GM23338 (cell line): ENCODE results near the gene RSL24D1. TPM values are rescaled to one million over a fixed set of nuclear protein-coding genes. Genes with fewer than 3 reads are reported as not detected.

Source experiments
- ATAC-seq: fragments of 200-7000 bp; cut with Tn5 transposase; 3 replicates; pipeline ENCODE4 v1.9.1; 2020
- DNase-seq: peaks from one replicate; pipeline ENCODE4 v3.0.0-alpha.2; 2015; ENCODE audit warnings: low spot score
- H2AFZ ChIP-seq: fragments of 200-600 bp; sonication (generic); 2 replicates; pipeline ENCODE4 v1.8.0; 2016; ENCODE audit warnings: antibody characterized with exemption, mild to moderate bottlenecking, moderate library complexity
- H3F3A ChIP-seq: fragments of 200-600 bp; sonication (generic); replicated peaks from 2 replicates; pipeline ENCODE4 v1.8.0; 2017; ENCODE audit warnings: antibody characterized with exemption, mixed run types, low read depth
- H3K27ac ChIP-seq: fragments of 200-600 bp; sonication (generic); 2 replicates; pipeline ENCODE4 v1.6.1; 2016; ENCODE audit warnings: low read depth
- H3K27me3 ChIP-seq: fragments of 200-600 bp; sonication (generic); 2 replicates; pipeline ENCODE4 v1.8.0; 2016; ENCODE audit warnings: mild to moderate bottlenecking, mixed run types, moderate library complexity; ENCODE audit not compliant: insufficient read depth
- H3K36me3 ChIP-seq: fragments of 200-600 bp; sonication (generic); 2 replicates; pipeline ENCODE4 v1.8.0; 2016; ENCODE audit warnings: mild to moderate bottlenecking; ENCODE audit not compliant: insufficient read depth
- H3K4me1 ChIP-seq: fragments of 200-600 bp; sonication (generic); 2 replicates; pipeline ENCODE4 v1.8.0; 2016; ENCODE audit warnings: mild to moderate bottlenecking, moderate library complexity; ENCODE audit not compliant: insufficient read depth
- H3K4me2 ChIP-seq: fragments of 200-600 bp; sonication (generic); 2 replicates; pipeline ENCODE4 v1.7.1; 2017; ENCODE audit warnings: mixed run types
- H3K4me3 ChIP-seq: fragments of 200-600 bp; sonication (generic); 2 replicates; pipeline ENCODE4 v1.6.1; 2016; ENCODE audit warnings: mixed run types
- H3K79me2 ChIP-seq: fragments of 200-600 bp; sonication (generic); replicated peaks from 2 replicates; pipeline ENCODE4 v1.8.0; 2017; ENCODE audit warnings: mild to moderate bottlenecking; ENCODE audit not compliant: insufficient read depth
- H3K9me2 ChIP-seq: fragments of 200-600 bp; sonication (generic); 2 replicates; pipeline ENCODE4 v1.8.0; 2017; ENCODE audit not compliant: insufficient read depth
- H4K20me1 ChIP-seq: fragments of 200-600 bp; sonication (generic); replicated peaks from 2 replicates; pipeline ENCODE4 v1.8.0; 2017; ENCODE audit warnings: mild to moderate bottlenecking; ENCODE audit not compliant: insufficient read depth
- H3K27ac Mint-ChIP-seq: 2 replicates; pipeline ENCODE4 v1.8.0; 2020; ENCODE audit warnings: inconsistent platforms, mild to moderate bottlenecking, moderate library complexity, mixed read lengths
- H3K27me3 Mint-ChIP-seq: 3 replicates; pipeline ENCODE4 v1.8.0; 2022; ENCODE audit warnings: low read depth, mild to moderate bottlenecking, moderate library complexity, mixed read lengths, inconsistent platforms; ENCODE audit not compliant: insufficient read depth, poor library complexity
- H3K36me3 Mint-ChIP-seq: 3 replicates; pipeline ENCODE4 v1.8.0; 2021; ENCODE audit warnings: low read depth, mild to moderate bottlenecking, inconsistent platforms, moderate library complexity, mixed read lengths
- H3K4me1 Mint-ChIP-seq: 3 replicates; pipeline ENCODE4 v1.8.0; 2020; ENCODE audit warnings: mild to moderate bottlenecking, inconsistent platforms, mixed read lengths
- H3K4me3 Mint-ChIP-seq: 3 replicates; pipeline ENCODE4 v1.8.0; 2021; ENCODE audit warnings: moderate library complexity, mild to moderate bottlenecking, inconsistent platforms, mixed read lengths
- H3K9me3 Mint-ChIP-seq: 3 replicates; pipeline ENCODE4 v1.8.0; 2020; ENCODE audit warnings: moderate library complexity, mild to moderate bottlenecking, inconsistent platforms, mixed read lengths
- CREB1 ChIP-seq: fragments of 250-450 bp; sonication (Bioruptor Pico); IDR thresholded peaks from 2 replicates; pipeline ENCODE4 v1.5.0; 2020; ENCODE audit warnings: low read depth, mild to moderate bottlenecking, moderate library complexity
- CTCF ChIP-seq, 2 experiments: fragments of 200-600 bp in 1 of 2; sonication (generic) in 1 of 2; conservative IDR thresholded peaks; 2 replicates each; pipeline versions ENCODE4 v1.5.1 to v1.6.1; 2016 to 2017; ENCODE audit warnings: antibody characterized with exemption in 2 of 2, low read depth in 2 of 2, mild to moderate bottlenecking in 2 of 2, moderate library complexity in 1 of 2
- ETS1 ChIP-seq: IDR thresholded peaks from 2 replicates; pipeline ENCODE4 v1.6.1; 2016; ENCODE audit warnings: antibody characterized with exemption
- EZH2phosphoT487 ChIP-seq: fragments of 200-600 bp; sonication (generic); IDR thresholded peaks from one replicate; pipeline ENCODE4 v1.8.1; 2018; ENCODE audit warnings: antibody characterized with exemption; ENCODE audit not compliant: unreplicated experiment
- JUNB ChIP-seq: IDR thresholded peaks from one replicate; pipeline ENCODE4 v1.6.1; 2016; ENCODE audit warnings: antibody characterized with exemption; ENCODE audit not compliant: unreplicated experiment
- NANOG ChIP-seq: IDR thresholded peaks from 2 replicates; pipeline ENCODE4 v1.6.1; 2016; ENCODE audit warnings: antibody characterized with exemption, borderline replicate concordance
- POLR2AphosphoS5 ChIP-seq: IDR thresholded peaks from 2 replicates; pipeline ENCODE4 v1.6.1; 2016; ENCODE audit warnings: antibody characterized with exemption, low read depth
- STAT1 ChIP-seq: IDR thresholded peaks from one replicate; pipeline ENCODE4 v1.6.1; 2016; ENCODE audit warnings: antibody characterized with exemption; ENCODE audit not compliant: unreplicated experiment
- ZNF114 ChIP-seq: fragments of 250-450 bp; sonication (Bioruptor Pico); IDR thresholded peaks from 2 replicates; pipeline ENCODE4 v1.5.0; 2020; ENCODE audit warnings: mild to moderate bottlenecking, moderate library complexity
- ZNF331 ChIP-seq: fragments of 250-450 bp; sonication (Bioruptor Pico); IDR thresholded peaks from 2 replicates; pipeline ENCODE4 v1.5.0; 2020; ENCODE audit warnings: low read depth, mild to moderate bottlenecking, moderate library complexity
- polyA plus RNA-seq: library from polyadenylated mRNA; unstranded; fragments of >200 nt; fragmentation: Nextera tagmentation; extraction: Ambion mirVana; gene quantifications from 2 replicates; pipeline ENCODE4 v1.2.1, GENCODE V29; 2016
- total RNA-seq: library from RNA; depleted of rRNA; stranded (reverse); fragments of >200 nt; shearing (Covaris generic); gene quantifications from 2 replicates; pipeline ENCODE4 v1.2.3, GENCODE V29; 2014

The RSL24D1 gene
- total and polyA plus RNA-seq, 2 experiments from 2014 or later, result 125 to 201 TPM

- H3K4me3 Mint-ChIP-seq, result no peak overlapping the region
- H3K27ac Mint-ChIP-seq, result no peak overlapping the region
- Histone ChIP-seq H3K27me3 (no peaks in the 10 kb centered on the region), H3K79me2 (no peaks in the 10 kb centered on the region), H2AFZ (no peak overlapping the region), H3K9me2 (no peaks in the 10 kb centered on the region), H4K20me1 (no peaks in the 10 kb centered on the region), H3K4me3 (no peak overlapping the region), H3K4me1 (0 out of 2 replicates have a peak, but pooled peaks cover 3% of the 10 kb centered on the region), H3K36me3 (no peaks in the 10 kb centered on the region), H3K27ac (no peak overlapping the region), H3K4me2 (no peak overlapping the region), H3F3A (no peaks in the 10 kb centered on the region)
- H3K27me3 Mint-ChIP-seq, result peaks cover 1% of the 10 kb centered on the region
- no peaks in the 10 kb centered on the region for H3K9me3 Mint-ChIP-seq
- no peak for TF ChIP-seq ZNF114 (CRISPR knock-in tag)
- no peaks in the 10 kb centered on the region for H3K36me3 Mint-ChIP-seq
- no peaks in the 10 kb centered on the region; the same call in 2 of the 3 replicates for H3K4me1 Mint-ChIP-seq
- ATAC-seq, result no peak
- DNase-seq, result no peak
Measured at GRCh38 chr15:55240125-55240760, 43.5 kb upstream of the RSL24D1 start.

GRCh38 chr15:55239440-55240124, 42.8 kb upstream of the RSL24D1 start:
- Mint-ChIP-seq H3K27ac (no peak overlapping the region), H3K4me1 (no peaks in the 10 kb centered on the region; the same call in 2 of the 3 replicates), H3K27me3 (peaks cover 1% of the 10 kb centered on the region), H3K36me3 (no peaks in the 10 kb centered on the region), H3K9me3 (no peaks in the 10 kb centered on the region), H3K4me3 (no peak overlapping the region)
- Histone ChIP-seq H3K4me2 (no peak overlapping the region), H2AFZ (no peak overlapping the region), H4K20me1 (no peaks in the 10 kb centered on the region), H3K4me1 (0 out of 2 replicates have a peak, but pooled peaks cover 3% of the 10 kb centered on the region), H3K27me3 (no peaks in the 10 kb centered on the region), H3K79me2 (no peaks in the 10 kb centered on the region), H3K9me2 (no peaks in the 10 kb centered on the region), H3F3A (no peaks in the 10 kb centered on the region), H3K36me3 (no peaks in the 10 kb centered on the region), H3K27ac (no peak overlapping the region), H3K4me3 (no peak overlapping the region)
- DNase-seq, result no peak
- no peak for ATAC-seq
- TF ChIP-seq CTCF (conservative IDR thresholded peaks at IDR 0.05; ENCODE audit: low read depth in 2 of 2) (no peak), STAT1 (no peak)

GRCh38 chr15:55238877-55239276, 42.1 kb upstream of the RSL24D1 start:
- Mint-ChIP-seq H3K4me3 (no peak overlapping the region), H3K9me3 (no peaks in the 10 kb centered on the region), H3K4me1 (no peaks in the 10 kb centered on the region; the same call in 2 of the 3 replicates), H3K36me3 (no peaks in the 10 kb centered on the region), H3K27me3 (no peaks in the 10 kb centered on the region), H3K27ac (no peak overlapping the region)
- no peak for ATAC-seq
- Histone ChIP-seq H4K20me1 (no peaks in the 10 kb centered on the region), H3K27me3 (no peaks in the 10 kb centered on the region), H3K9me2 (no peaks in the 10 kb centered on the region), H3F3A (no peaks in the 10 kb centered on the region), H2AFZ (no peak overlapping the region), H3K4me1 (0 out of 2 replicates have a peak, but pooled peaks cover 3% of the 10 kb centered on the region), H3K4me3 (no peak overlapping the region), H3K79me2 (no peaks in the 10 kb centered on the region), H3K27ac (no peak overlapping the region), H3K4me2 (no peak overlapping the region), H3K36me3 (no peaks in the 10 kb centered on the region)
- DNase-seq, result no peak
- no peak for TF ChIP-seq CREB1 (CRISPR knock-in tag)
- TF ChIP-seq CTCF (conservative IDR thresholded peaks at IDR 0.05; ENCODE audit: low read depth in 2 of 2), result no peak
- no peak for TF ChIP-seq POLR2AphosphoS5
- no peak for TF ChIP-seq EZH2phosphoT487
- TF ChIP-seq ETS1, result no peak
- no peak for TF ChIP-seq NANOG
- TF ChIP-seq JUNB, result no peak
- no peak for TF ChIP-seq STAT1
- TF ChIP-seq ZNF331 (CRISPR knock-in tag), result no peak
- no peak for TF ChIP-seq ZNF114 (CRISPR knock-in tag)
